CD4-positive, alpha-beta T cell treated with Interleukin-17A for 1 hour (primary cell): ENCODE results near the gene CARS2.
A peak's percentile ranks its signal among the peaks of the same experiment; 100 is the strongest.
"Not testable (repeated sequence)": the region's sequence is repeated elsewhere in the genome, so short reads cannot be mapped to it uniquely, and the experiment has no call there.

ENCODE experiments used
- DNase-seq: peaks from one replicate; pipeline ENCODE4 v3.0.0-alpha.2; 2020

CARS2 gene

DNA sequence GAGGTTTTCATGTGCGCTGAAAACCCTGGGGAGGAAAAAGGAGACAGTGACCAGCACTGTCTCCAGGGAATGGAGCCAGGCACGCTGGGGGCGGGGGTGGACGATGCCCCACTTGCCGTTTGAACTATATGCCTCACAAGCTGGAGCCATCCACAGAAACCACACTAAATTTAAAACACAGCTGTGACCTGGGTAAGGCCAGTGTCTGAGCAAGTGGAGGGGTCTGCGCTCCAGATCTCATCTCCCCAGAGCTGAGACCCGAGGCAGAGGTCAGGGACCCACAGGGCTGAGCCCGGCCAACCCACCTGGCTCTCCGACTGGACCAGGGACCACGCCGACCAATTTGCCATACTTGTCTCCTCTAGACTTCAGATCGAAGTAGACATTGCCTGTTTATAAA lies 23.2 kb downstream of the CARS2 start:
- no peak for DNase-seq

DNA sequence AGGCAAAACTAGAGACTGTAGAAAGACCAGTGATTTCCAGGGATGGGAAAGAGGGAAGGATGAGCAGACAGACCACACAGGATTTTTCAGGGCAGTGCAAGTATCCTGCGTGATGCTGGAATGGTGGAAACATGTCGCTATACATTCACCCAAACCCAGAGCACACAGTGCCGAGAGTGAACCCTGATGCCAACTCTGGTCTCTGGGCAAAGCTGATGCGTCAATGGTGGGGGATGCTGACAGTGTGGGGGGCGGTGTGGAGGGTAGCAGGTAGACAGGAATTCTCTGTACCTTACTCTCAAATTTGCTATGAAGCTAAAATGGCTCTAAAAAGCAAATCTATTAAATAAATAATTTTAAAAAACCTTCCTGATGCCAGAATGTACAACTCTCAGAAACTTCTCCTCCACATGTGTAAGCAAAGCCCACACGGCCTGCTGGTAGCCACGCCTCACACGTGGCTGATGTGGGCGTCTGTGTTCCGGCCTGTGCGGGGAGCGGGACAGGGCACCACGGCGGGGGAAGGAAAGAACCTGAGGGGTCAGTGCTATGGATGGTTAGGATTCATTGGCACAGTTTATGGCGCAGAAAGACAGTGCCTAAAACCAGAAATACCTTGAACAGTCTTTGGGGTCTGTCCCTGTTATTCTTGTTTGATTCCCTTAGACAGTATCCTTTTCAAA lies 23.9 kb downstream of the CARS2 start:
- no peak for DNase-seq

DNA sequence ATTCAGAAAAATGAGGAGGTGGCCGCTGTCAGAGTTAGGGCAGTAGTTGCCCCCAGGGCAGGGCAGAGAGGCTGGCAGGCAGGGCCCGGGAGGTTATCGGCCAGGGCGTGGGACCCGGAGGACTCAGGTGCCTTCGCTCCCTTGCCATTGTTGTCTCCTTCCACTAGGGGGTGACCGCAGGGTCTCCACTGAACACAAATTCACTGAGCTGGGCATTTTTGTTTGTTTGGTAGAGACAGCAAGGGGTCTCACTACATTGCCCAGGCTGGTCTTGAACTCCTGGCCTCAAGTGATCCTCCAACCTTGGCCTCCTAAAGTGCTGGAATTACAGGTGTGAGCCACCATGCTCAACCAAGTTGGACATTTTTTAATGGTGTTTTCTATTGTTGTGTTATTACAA lies 25.1 kb downstream of the CARS2 start:
- peak; percentile 39 for DNase-seq

DNA sequence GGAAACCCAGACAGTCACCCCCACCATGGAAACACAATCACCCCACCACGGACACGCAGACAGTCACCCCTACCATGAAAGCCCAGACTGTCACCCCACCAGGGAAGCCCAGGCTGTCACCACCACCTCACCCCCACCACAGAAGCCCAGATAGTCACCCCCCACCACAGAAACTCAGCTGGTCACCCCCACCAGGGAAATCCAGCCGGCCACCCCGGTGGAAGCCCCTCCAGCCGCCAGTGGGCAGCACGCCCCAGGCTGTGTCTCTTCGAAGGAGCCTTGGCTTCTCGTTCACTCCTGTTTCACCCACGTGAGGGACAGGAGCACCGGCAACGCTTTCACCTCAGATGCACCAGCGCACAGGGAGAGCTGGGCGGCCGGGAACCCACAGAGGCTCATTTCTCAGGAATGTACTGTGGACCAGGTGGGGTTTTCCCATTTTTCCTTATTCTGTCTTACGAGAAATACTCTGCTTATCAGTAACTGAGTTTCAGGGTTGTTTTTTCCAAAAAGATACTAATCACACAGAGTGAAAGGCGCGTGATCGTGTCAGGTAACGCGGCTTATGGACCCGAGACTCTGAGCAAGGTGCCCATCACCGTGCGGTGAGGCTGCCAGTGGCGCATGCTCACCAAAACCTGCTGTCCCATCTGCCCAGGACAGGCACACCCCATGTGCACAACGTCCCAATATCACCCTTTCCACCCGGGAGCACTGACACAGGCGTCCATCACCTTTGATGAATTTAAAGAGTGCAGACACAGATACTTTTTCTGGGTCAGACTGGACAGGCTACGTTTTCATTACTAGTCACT lies 28.0 kb downstream of the CARS2 start:
- peak; percentile 12 for DNase-seq

DNA sequence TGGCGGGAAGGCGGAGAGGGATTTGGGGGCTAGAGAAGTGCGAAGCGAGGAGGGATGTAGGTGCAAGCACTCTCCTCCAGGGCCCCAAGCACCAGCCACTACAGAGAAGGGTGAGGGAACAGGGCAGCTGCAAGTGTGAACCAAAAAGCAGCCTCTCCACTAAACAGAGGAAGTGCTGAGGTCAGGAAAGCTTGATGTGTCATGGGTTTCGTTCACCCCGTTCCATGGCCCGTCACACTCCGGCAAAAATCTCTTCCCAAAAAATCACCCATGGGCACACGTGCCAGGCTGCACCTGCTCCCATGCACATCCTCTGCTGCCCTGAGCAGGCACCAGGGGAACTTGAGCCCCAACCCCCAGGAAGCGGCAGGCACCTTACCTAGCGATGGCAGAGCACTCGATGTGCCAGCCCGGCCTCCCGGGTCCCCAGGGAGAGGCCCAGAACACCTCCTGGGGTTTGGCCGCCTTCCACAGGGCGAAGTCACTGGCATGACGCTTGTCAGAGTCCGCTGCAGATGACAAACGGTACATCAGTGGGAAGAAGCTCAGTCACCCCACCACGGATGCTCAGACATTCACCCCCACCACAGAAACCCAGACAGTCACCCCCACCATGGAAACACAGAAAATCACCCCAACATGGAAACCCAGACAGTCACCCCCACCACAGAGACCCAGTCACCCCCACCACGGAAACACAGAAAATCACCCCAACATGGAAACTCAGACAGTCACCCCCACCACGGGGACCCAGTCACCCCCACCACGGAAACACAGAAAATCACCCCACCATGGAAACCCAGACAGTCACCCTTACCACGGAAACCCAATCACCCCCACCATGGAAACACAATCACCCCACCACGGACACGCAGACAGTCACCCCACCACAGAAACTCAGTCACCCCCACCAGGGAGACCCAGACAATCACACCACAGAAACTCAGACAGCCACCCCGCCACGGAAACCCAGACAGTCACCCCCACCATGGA lies 29.0 kb downstream of the CARS2 start:
- DNase-seq = peak; percentile 13

DNA sequence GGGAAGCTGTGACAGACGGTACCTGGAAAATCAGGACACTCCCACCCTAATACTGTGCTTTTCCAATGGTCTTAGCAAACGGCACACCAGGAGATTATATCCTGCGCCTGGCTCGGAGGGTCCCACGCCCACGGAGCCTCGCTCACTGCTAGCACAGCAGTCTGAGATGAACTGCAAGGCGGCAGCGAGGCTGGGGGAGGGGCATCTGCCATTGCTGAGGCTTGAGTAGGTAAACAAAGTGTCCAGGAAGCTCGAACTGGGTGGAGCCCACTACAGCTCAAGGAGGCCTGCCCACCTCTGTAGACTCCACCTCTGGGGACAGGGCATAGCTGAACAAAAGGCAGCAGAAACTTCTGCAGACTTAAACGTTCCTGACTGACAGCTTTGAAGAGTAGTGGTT lies 36.1 kb downstream of the CARS2 start:
- DNase-seq = not testable (repeated sequence)

DNA sequence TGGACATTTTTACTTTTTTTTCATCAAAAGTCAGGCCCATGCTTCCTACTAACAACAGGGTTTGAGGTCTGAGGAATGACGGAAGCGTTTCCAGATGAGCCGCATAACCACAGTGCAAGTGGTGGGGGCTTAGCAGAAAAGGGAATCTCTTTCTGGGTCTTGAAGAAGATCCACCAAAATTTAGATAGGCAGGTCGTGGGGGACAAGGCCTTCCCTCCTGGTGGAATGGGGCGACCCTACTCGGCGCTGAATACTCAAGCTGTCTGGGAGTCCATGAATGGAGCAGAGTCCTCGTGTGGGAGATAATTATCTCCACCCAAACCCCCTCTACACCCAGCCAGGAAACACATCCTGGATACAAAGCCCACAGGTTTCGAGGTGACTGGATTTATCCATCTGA lies 36.9 kb downstream of the CARS2 start:
- DNase-seq = no peak

DNA sequence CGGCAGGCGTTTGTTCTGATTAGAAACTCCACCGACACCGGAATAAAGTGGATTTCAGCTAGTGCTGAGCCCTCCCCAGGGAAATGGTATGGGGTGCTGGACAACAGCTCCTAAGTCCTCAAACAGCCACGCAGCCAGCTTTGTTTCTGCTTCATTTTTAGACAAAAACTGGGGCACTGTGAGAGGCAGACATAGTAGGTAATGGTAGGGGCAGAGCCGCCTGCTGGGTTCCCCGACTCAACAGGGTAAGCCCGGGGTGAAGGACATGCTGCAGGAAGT lies 39.7 kb downstream of the CARS2 start:
- no peak for DNase-seq

DNA sequence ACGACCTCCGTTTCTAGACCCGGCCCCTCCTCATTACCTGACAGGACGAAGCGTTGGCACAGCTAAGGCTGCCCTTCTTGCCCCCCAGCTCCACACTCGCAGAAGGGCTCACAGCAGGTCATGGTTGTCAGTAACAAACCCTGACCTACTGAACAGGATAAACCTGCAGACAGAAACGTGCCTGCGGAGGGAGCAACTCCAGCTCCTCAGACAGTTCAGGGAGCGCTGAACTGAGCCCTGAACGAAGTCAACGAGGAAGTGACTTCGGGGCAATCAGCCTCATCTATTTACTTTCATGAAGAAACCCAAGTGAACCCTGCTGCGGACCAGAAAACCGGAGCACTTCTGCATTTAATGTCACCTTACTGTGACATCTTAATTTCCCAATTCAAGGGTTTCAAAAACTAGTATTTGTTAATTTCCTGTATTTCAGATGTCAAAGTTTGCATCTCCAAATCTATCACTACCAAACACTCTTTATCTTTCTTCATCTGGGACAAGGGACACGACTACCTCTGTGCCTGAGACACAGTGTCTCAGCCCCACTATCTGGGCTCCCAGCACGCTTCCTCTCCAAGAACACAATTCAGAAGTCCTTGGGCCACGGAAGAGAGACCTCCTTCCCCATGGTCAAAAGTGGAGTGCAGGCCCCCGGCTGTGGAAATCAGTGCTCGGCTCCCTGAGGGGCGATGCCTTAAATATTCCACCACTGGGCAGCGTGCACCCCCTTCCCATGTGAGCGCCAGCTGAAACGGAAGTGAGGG lies 40.2 kb downstream of the CARS2 start:
- no peak for DNase-seq

DNA sequence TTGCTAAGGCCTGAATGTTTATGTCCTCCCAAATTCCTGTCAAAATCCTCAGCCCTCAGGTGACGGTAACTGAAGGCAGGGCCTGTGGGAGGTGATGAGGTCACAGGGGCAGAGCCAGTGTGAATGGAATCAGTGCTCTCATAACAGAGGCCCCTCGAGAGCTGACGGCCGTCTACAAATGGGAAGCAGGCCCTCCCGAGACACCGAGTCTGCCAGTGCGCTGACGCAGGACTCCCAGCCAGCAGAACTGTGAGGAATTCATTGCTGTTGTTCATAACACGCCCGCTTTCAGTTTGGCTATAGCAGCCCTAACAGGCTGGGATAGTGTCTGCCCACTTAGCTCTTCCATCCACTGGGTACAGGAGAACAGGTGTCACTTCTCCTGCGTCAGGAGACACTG lies 41.2 kb downstream of the CARS2 start:
- DNase-seq = no peak

DNA sequence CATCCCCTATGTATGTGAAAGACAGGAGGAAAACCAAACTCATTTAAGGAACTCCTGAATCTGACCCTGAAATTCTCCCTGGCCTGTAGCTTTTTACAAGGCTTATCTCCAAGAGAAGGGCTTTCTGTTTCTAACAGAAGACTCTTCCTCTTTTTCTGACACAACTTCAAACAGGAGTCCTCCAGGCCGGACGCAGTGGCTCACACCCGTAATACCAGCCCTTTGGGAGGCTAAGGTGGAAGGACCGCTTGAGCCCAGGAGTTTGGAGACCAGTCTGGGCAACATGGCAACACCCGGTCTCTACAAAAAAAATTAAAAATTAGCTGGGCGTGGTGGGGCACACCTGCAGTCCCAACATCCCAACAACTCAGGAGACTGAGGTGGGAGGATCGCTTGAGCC lies 41.9 kb downstream of the CARS2 start:
- no peak for DNase-seq

DNA sequence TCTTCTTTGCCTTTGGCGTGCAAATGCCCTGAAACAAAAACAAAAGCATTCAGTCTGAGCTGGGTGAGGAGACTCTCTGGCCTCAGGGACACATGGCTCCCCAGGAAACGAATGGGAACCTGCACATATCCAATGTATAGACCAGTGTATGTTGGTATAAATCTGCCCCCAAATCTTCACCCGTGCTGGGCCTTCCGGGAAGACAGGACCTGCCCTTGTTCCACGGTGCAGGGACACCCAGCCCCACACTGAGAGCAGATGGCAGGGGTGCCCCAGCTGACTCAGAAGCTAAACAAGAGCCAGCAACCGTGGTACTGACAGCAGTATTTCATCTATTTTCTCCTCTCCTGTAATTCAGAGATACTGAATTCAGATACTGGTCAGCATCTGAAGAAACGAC lies 42.4 kb downstream of the CARS2 start:
- no peak for DNase-seq

DNA sequence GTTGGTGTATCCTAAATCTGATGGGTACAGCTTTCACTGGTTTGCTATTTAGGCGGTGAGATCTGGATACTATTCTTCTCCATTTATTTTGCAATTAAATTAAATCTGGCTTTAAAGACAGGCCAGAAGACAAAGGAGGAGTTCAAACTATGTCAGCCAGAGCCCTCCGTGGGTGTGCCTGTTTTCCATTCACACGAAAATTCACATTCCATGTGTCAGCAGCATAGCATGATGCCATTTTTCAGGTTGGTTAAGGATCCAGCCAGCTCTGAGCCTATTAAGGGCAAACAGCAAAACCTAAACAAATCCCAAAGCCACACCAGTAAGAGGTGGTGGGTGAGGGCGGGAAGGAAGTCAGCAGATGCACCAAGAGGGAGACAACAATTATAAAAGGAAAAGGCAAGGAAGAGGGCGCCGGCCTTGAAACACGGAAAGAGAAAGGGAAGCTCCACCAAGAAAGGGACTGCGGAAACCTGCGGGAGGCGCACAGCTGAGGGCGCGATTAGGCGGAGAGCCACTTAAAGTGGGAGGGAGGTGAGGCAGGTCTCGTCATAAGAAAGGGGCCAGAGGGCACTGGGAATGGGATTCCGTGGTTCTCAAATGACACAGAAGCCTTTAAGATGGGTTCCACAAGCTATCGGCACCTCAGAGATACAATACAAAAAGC lies 43.0 kb downstream of the CARS2 start:
- DNase-seq = no peak

DNA sequence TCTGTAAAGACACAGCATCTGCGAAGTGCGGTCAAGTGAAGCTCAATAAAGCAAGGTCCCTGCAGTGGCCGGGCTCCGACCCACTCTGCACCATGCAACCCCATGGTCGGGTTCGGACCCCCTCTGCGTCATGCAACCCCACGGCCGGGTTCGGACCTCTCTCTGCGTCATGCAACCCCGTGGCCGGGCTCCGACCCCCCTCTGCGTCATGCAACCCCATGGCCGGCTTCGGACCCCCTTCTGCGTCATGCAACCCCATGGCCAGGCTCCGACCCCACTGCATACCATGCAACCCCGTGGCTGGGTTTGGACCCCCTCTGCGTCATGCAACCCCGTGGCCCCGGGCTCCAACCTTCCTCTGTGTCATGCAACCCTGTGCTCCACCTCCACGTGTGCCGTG lies 43.8 kb downstream of the CARS2 start:
- DNase-seq = no peak

DNA sequence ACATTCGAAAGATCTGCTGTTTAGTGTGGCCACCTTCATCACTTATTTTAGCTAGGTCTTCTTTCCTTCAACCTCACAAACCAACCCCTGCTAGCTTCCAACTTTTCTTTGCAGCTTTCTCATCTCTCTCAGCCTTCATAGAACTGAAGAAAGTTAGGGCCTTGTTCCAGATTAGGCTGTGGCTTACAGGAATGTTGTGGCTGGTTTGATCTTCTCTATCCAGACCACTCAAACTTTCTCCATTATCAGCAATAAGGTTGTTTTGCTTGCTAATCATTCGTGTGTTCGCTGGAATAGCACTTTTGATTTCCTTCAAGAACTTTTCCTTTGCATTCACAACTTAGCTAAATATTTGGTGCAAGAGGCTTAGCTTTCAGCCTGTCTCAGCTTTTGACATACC lies 44.7 kb downstream of the CARS2 start:
- DNase-seq = no peak

DNA sequence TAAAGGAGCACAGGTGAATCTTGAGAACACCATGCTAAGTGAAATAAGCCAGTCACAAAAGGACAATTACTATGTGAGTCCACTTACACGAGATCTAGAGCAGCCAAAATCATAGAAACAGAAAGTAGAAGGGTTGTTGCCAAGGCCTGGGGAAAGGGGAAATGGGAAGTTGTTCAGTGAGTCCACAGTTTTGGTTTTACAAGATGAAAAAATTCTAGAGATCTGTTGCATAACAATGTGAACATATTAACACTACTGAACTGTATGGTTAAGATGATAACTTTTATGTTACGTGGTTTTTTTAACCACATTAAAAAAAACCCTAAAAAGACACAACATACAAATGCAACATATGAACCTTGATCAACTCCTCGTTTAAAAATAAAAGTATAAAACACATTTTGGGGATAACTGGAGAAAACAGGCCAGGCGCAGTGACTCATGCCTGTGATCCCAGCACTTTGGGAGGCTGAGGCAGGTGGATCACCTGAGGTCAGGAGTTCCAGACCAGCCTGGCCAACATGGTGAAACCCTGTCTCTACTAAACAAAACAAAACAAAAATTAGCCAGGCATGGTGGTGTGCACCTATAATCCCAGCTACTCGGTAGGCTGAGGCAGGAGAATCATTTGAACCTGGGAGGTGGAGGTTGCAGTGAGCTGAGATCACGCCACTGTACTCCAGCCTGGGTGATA lies 47.6 kb downstream of the CARS2 start:
- peak; percentile 37 for DNase-seq

DNA sequence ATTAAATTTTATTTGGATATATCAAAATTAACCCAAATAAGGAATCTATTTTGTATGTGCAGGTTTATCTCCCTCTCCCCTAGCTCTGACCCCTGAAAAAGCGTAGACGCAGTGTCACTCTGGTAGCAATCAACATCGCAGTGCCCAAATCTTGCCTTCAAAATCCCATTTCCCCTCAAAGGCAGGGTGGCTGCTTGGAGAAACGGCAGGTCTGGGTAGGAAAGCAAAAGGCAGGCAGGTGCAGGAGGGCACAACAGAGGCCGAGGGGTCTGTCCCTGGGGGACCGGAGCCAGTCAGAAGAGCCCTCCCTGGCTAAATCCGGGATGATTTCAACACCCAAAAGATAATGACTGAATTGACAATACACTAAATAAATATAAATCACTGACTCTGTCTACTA lies 48.7 kb downstream of the CARS2 start:
- DNase-seq = no peak

DNA sequence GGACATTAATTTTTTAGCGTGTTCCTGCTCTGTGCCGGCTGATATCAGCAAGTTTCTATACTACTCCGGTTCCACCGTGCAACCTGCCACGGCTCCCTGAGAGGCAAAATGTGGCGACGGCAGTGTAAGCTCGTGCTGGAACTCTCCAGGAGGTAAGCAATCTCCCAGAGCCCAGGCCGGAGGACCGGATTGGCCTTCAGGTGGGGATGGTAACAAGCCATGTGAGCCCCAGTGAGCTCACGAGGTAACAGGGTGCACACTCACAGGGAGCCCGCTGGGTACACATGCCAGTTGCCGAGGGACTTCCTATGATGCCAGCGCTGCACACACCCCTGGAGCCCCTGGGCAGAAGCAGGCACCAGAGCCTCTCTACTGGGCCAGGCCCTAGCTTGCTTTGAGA lies 52.1 kb downstream of the CARS2 start:
- DNase-seq = no peak

DNA sequence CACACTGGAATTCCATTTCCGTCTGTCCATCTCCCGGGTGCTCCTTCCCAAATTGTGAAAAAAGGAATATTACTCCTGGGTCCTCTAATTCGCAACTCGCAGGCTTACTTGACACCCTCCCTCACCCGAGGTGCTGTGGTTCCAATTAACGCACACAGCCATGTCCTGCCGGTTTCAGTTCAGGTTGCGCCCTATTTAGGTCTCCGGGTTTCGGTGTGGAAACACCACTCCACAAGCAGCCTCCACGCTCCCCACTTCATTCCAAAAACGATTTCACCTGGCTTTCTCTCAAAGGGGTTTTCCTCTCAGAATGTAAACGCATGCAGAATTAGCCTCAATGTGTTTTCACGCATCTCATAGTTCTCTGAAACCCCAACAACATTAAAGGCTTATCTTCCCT lies 52.6 kb downstream of the CARS2 start:
- no peak for DNase-seq

DNA sequence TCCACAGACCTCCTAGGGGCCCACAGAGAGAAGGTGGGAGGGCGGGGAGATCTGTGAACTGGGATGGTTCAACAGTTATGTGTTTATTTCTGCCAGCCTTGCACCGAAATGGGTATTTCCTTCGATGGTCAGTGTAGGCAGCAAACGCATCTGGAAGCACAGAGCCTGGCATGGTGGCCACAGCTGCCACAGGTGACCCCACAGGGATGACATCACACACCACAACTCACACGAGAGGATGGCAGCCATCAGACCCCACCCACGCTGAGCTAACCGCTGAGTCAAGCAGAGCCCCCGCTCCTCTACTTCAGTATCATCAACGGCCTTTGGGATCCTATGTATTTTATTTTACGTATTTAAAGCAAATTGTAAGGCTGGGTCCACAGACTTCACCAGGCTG lies 53.2 kb downstream of the CARS2 start:
- DNase-seq = no peak

DNA sequence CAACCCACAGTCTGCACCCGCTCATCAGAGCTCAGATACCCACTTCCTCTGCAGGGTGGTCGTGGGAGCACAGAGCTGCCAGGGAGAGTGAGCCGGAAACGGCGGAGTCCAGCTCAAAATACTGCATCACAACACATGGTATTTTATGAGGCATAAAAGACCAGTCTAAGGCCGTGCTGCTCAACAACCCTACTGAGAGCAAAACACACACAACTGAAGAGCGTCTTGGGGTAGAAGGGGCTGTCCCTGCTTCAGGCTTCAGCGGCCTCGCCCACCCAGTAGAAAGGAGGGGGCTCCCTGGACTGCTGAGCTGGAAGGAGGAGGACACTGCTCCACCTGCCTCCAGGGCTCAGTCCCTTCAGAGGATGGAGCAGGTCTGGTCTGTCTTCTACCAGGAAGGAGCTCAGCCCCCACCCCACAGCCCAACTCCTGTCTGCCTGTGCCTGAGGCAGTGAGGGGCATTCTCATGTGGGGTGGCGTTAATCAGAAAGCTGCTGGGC lies 53.6 kb downstream of the CARS2 start:
- DNase-seq = no peak
